Measurements from ENCODE around the gene DMD.

The DMD gene

GRCh38 chrX:31338991-31339350, 1872.4 kb downstream of the DMD start:
- Histone ChIP-seq H3K4me3 (ENCODE audit: low read length) (no peak overlapping the region), H3K79me2 (ENCODE audit: low read length) (no peaks in the 10 kb centered on the region), H3K27ac (ENCODE audit: low read length) (no peak overlapping the region), H3K36me3 (replicated peaks; ENCODE audit: insufficient read depth, low read length) (no peaks in the 10 kb centered on the region), H3K9me2 (replicated peaks; ENCODE audit: insufficient read depth, low read length) (no peaks in the 10 kb centered on the region), H3K4me2 (ENCODE audit: low read depth, low read length) (no peak overlapping the region), H3K27me3 (replicated peaks; ENCODE audit: insufficient read depth, low read length) (no peaks in the 10 kb centered on the region), H3F3A (ENCODE audit: insufficient read depth, low read length) (no peaks in the 10 kb centered on the region), H3K9ac (ENCODE audit: low read length) (no peak overlapping the region), H3K4me1 (ENCODE audit: low read length) (no peaks in the 10 kb centered on the region), H2AFZ (ENCODE audit: low read length) (no peak overlapping the region), H4K20me1 (ENCODE audit: insufficient read depth, low read length) (no peaks in the 10 kb centered on the region), H3K9me3 (replicated peaks; ENCODE audit: insufficient read depth, low read length) (no peaks in the 10 kb centered on the region)
- no peak for DNase-seq
- TF ChIP-seq CTCF (IDR thresholded peaks at IDR 0.05; ENCODE audit: low read length), result no peak
- TF ChIP-seq EZH2 (optimal IDR thresholded peaks at IDR 0.05; ENCODE audit: low read depth, low read length), result no peak
- no peak for TF ChIP-seq EZH2phosphoT487 (IDR thresholded peaks at IDR 0.05; ENCODE audit: low read length)

GRCh38 chrX:31337332-31337731, 1874.0 kb downstream of the DMD start:
- no peaks in the 10 kb centered on the region for H3K36me3 ChIP-seq (replicated peaks; ENCODE audit: insufficient read depth, low read length)
- H3K4me2 ChIP-seq (ENCODE audit: low read depth, low read length), result no peak overlapping the region
- no peaks in the 10 kb centered on the region for H3K9me3 ChIP-seq (replicated peaks; ENCODE audit: insufficient read depth, low read length)
- no peaks in the 10 kb centered on the region for H3F3A ChIP-seq (ENCODE audit: insufficient read depth, low read length)
- no peaks in the 10 kb centered on the region for H3K27me3 ChIP-seq (replicated peaks; ENCODE audit: insufficient read depth, low read length)
- no peaks in the 10 kb centered on the region for H3K79me2 ChIP-seq (ENCODE audit: low read length)
- H4K20me1 ChIP-seq (ENCODE audit: insufficient read depth, low read length), result no peaks in the 10 kb centered on the region
- no peak for DNase-seq
- TF ChIP-seq EZH2 (optimal IDR thresholded peaks at IDR 0.05; ENCODE audit: low read depth, low read length) (no peak), CTCF (IDR thresholded peaks at IDR 0.05; ENCODE audit: low read length) (no peak), EZH2phosphoT487 (IDR thresholded peaks at IDR 0.05; ENCODE audit: low read length) (no peak)
- no peak overlapping the region for H3K4me3 ChIP-seq (ENCODE audit: low read length)
- H3K9me2 ChIP-seq (replicated peaks; ENCODE audit: insufficient read depth, low read length), result no peaks in the 10 kb centered on the region
- H3K9ac ChIP-seq (ENCODE audit: low read length), result no peak overlapping the region
- no peak overlapping the region for H2AFZ ChIP-seq (ENCODE audit: low read length)
- H3K27ac ChIP-seq (ENCODE audit: low read length), result no peak overlapping the region
- H3K4me1 ChIP-seq (ENCODE audit: low read length), result no peaks in the 10 kb centered on the region

GRCh38 chrX:31336419-31336818, 1874.9 kb downstream of the DMD start:
- no peaks in the 10 kb centered on the region for H3K79me2 ChIP-seq (ENCODE audit: low read length)
- no peak for DNase-seq
- H3K27me3 ChIP-seq (replicated peaks; ENCODE audit: insufficient read depth, low read length), result no peaks in the 10 kb centered on the region
- H3K27ac ChIP-seq (ENCODE audit: low read length), result no peak overlapping the region
- no peak for TF ChIP-seq CTCF (IDR thresholded peaks at IDR 0.05; ENCODE audit: low read length)
- no peak for TF ChIP-seq EZH2 (optimal IDR thresholded peaks at IDR 0.05; ENCODE audit: low read depth, low read length)
- no peak for TF ChIP-seq EZH2phosphoT487 (IDR thresholded peaks at IDR 0.05; ENCODE audit: low read length)
- H2AFZ ChIP-seq (ENCODE audit: low read length), result no peak overlapping the region
- H3F3A ChIP-seq (ENCODE audit: insufficient read depth, low read length), result no peaks in the 10 kb centered on the region
- no peaks in the 10 kb centered on the region for H4K20me1 ChIP-seq (ENCODE audit: insufficient read depth, low read length)
- H3K9ac ChIP-seq (ENCODE audit: low read length), result no peak overlapping the region
- no peaks in the 10 kb centered on the region for H3K4me1 ChIP-seq (ENCODE audit: low read length)
- no peak overlapping the region for H3K4me2 ChIP-seq (ENCODE audit: low read depth, low read length)
- H3K9me3 ChIP-seq (replicated peaks; ENCODE audit: insufficient read depth, low read length), result no peaks in the 10 kb centered on the region
- H3K9me2 ChIP-seq (replicated peaks; ENCODE audit: insufficient read depth, low read length), result no peaks in the 10 kb centered on the region
- no peak overlapping the region for H3K4me3 ChIP-seq (ENCODE audit: low read length)
- no peaks in the 10 kb centered on the region for H3K36me3 ChIP-seq (replicated peaks; ENCODE audit: insufficient read depth, low read length)

Data from MM.1S (cell line).